ENCODE measurements around the gene SIRT2.

Gene SIRT2

DNA sequence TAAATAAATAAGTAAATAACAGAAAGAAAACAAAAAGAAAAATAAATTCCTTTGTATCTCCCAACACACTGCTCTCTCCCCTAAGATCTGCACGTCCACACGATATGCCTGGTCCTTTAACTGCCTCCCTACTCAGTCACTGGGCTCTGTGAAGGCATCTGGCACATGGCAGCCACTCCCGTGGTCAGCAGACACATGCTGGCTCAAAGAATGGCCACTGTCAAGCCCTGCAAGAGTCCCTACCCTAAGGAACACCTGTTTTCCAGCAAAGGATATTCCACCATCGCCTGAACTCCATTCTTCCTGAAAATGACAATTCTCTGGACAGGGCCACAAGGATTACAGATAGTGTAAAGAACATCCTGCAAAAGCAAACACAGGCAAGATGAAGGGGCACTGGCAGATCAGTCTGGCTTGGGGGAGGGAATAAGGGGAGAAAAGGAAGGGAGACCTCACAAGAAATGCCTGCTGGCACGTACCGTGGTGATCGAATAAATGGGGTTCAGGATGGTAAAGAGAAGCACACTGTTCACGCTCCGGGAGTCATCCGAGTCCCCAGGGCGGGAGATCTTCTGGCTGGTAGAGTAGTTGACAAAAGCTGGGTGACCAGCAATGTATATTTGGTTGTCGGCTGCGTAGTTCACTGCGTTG, 53.9 kb downstream of the SIRT2 start:
- no peak for DNase-seq (ENCODE audit: low read depth in 2 of 2)

DNA sequence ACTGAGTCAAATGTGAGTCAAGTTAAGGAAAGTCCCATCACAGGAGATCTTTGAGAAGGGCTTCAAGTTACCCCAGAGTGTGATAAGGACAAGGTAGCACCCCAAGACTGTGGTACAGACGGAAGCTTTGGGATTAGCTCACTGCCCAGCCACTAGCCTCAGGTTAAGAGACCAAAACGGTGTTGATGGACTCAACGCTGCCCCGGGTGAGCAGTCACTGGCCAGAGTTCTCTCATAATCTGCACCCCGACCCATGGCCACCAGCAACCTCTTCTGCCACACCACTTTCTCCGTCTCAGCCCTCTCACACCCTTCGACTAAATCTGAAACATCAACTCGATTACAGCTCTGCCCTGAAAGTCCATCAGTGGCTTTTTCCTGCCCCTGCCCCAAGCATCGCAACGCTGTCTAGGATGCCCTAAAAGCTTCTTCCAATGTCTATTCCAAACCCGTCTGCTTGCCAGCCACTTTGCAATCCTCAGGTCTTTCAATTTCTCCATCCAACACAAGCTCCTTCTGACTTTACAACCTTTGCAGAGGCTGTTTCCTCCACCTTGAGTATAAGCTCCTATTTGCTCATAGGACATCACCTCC, 55.2 kb downstream of the SIRT2 start:
- no peak for DNase-seq (ENCODE audit: low read depth in 2 of 2)

DNA sequence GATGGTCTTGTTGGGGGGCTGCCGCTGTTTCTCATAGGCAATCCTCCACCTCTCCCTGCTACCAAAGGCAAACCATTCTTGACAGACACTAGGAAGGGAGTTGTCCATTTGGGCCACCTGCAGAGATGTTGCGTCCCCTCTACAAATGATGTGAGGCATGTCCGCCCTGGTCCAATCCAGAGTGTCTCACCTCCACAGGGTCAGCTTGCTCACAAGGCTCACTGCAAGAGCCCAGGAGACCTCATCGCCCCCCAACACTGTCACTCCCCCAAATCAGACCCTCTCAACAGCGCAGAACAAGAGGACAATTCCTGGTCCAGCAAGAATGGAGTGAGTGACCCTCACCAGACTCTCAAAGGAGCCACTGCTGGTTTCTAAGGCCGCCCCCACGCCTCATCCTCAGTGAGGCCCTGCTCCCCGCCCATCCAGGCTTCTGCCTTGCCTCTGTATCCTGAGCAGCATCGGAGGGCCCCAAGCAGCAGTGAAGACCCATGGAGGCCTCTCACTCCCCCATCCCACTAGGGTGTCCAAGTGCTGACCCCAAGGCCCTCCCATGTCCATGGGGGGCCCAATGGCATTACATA, 56.2 kb downstream of the SIRT2 start:
- no peak for DNase-seq (ENCODE audit: low read depth in 2 of 2)

DNA sequence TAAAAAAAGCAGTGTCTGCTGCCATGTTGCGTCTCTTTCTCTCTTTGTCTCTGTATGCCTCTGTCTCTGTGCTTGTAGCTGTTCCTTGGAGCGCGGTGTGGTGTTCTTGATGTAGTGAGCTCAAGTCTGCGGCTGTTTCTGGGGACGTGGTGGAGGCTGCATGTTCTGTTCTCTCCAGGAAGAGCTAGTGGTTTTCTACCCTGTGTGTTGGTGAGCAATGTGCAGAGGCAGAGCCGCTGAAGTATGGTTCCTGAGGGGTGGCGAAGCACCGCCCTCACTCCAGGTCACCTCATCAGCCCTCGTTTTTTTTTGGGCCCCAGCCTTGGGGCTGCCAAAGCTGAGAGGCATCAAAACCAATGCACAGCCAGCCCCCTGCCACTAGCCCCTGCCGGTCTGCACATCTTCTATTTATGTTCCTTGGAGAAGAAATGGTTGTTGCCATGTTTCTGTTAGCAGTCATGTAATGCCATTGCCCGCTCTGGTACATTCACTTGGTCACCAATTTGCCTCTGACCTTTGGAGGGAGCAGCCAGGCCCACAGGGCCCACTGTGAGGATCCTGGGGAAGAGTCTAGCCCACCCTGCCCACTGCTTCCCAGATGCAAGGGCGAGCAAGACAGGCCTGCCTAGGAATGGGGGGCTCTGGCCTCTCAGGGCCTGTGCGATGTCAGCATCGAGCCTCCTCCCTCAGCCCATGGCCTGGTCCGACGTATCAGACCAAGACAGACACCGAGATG, 56.8 kb downstream of the SIRT2 start:
- DNase-seq (ENCODE audit: low read depth in 2 of 2): peak in 1 of 2 donors; percentile 41

DNA sequence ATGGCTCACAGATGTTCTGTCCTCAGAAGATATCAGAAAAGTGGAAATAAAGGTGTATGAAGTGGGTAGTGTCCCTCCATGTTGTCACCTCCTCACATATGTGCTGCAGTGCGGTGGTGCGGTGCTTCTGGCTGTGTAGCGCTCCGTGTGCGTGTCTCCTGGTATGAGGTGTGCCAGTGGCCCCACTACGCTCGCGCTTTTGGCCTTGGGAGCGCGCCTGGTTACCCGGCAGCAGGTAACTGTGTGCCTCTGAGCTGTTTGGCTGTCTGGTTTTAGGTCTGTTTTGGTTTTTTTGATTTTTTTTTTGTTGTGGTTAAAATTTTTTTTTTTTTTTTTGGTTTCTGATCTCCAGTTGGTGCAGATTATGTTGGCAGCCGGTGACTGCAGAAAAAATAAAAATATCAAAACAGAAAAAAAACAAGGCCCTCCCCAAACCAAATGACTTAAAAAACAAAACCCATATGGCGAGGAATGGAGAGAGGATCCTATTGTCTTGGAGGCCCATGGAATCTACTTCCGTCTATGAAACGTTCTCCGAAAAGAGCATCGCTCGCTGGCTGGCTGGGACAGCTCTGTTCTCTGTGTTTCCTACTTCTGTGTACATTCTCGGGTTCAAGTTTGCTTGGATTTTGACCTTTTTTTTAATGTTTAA, 57.5 kb downstream of the SIRT2 start:
- DNase-seq (ENCODE audit: low read depth in 2 of 2): no peak

DNA sequence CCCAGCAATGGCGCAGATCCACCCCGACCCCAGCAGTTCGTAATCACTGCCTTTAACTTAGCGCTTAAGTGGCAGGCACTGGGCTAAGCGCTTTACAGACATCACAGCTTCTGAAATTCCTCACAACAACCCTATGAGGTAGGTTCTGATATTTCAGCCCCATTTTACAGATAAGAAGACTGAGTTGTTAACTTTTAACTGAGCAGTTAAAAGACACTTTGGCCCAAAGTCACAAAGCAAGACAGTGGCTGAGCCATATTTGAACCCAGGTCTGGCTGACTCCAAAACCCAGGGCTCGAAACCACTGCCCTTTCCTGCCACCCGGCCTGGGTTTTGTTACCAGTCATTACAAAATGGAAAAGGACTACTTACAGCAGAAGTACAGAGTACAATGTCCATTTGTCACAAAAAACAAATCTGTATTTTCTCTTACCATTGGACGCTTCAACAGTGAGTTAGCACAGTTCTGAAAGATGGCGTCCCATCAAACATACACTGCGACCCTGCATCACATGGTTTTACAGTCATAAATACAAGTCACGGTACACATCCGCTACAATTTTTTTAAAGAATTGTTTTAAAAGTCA, 58.1 kb downstream of the SIRT2 start:
- no peak for DNase-seq (ENCODE audit: low read depth in 2 of 2)

DNA sequence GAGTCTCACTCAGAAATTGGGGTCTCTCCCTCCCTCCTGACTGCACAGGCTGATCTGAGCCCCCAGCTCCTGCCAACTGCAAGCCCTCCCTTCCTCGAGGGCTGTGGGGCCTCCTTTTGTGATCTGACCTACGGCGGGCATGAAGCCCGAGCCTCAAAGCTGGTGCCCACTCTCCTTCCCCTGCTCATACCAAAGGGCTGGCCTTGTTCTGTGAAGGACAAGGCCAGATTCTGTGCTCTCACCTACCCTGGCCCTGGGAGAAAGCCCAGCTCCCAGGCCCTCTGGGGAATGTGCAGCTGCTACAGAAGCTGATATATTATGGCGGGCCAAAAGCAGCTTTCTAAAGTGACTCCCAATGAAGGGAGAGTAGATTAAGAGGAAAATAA, 58.8 kb downstream of the SIRT2 start:
- no peak for DNase-seq (ENCODE audit: low read depth in 2 of 2)

DNA sequence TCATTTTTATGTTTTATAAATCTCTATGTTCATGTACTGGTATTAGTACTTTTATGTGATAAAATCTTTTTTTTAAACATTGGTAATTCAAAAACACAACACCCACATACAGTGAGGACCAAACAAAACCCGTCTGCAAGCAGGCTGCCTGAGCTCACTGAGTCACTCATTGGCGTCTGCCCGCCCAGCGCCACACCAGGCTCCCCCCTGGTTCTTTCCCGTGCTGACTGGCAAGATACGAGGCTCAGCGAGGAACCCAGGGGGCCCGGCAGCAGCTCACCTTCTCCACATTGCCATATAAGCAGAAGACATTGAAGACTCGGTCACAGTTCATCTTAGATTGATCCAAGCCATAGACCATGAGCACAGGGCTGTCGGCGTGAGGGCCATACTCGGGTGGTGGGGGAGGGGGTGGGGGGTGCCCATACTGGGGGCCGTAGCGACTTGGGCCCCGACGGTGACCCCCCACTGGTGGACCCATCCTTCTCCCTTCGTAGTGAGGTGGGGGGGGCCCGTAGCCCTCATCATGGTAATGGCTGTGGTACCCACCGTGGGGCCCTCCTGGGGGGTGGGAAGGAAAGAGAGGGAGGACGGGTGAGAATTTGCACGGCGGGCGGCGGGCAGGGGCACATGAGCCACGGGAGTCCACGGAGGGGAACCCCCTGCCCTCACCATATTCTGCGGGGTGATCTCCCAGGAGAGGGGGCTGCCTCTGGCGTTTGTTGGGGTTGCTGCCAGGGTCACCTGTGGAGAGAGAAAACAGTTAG, 59.4 kb downstream of the SIRT2 start:
- no peak for DNase-seq (ENCODE audit: low read depth in 2 of 2)

DNA sequence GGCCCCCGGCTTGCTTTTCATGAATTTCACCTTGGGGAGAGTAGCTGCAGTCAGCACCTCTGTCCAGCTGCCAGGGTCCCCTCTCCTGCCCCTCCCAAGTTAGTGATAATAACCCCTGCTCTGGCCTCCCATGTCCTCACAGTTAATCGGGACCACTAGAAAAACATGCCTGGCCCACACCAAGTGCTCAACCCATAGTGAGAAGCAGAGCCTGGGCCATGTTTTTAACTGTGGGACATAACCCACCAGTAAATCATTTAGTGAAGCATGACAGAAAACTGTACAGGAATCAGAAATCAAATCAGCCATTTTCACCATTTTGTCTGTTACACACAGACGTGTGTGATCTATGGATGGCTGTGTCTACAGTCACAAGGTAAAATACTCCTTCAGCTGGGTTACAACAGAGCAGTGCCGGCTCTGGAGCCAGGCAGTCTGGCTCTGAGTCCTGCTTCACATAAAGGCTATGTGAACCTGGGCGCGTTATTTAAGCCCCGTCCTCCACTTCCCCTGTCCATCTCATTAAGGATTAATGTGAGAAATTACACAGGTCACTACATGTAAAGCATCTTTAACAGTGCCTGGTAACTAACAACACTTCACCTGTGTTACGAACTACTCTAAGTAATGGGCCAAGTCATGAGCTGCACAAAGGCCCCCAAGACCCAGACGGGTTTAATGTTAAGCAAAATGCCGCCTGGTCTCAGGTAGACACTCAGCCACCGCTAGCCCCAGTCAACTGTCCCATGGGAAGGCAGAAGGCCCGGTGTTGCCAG, 60.2 kb downstream of the SIRT2 start:
- DNase-seq (ENCODE audit: low read depth in 2 of 2): no peak

DNA sequence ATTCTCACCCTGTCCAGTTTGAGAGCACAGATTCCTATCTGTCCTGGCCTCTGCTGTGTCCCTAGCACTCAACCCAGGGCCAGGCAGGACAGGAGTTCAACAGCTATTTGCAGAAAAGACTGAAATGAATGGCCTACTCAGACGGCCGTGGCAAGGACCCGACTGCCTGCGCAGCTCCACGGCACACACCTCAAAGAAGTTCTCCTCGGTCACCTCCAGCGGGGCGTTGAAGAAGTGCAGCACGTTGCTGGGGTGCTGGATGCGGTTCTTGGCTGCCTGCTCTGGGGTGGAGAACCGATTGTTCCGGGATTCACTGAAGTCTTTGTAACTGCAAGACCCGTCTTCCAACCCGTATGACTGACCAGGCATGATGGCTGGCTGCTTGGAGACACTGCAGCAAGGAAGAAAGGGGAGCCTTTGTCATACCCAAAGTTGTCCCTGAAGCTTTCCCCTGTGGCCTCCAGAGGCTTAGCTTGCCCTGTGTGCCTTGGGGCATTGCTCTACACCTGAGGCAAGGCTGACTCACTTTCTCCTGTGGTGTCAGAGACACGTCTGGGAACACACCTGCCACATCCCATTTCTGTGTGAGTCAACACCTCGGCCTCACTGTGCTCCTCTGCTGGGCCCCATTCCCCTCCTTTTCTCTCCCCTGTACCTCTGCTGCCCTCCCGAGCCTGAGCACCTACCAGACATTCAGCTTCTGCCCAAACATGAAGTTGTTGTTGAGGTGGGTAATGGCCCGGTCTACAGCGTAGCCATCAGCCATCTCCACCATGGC, 61.0 kb downstream of the SIRT2 start:
- DNase-seq (ENCODE audit: low read depth in 2 of 2): peak; percentile 39 to 51

DNA sequence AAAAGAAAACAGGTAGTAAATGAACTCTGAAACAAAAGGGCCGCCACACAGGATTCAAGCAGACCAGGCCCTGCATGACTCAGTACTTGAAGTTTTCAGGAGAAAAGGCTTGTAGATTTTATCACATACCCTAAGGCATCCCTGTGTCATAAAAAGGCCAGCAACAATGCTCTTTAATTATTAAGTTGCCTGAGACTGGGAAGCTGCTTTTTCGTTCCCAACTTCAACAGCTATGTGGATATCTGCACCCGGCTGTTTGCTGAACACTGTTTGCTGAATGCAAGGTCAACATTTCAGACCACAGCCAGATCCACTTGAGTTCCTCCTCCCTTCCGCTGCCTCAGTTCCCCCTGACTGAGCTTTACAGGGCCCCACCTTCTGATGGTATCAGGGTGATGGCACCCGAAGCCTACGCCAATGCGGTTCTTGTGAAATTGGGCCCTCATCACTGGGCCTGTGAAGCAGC, 61.7 kb downstream of the SIRT2 start:
- DNase-seq (ENCODE audit: low read depth in 2 of 2): no peak

DNA sequence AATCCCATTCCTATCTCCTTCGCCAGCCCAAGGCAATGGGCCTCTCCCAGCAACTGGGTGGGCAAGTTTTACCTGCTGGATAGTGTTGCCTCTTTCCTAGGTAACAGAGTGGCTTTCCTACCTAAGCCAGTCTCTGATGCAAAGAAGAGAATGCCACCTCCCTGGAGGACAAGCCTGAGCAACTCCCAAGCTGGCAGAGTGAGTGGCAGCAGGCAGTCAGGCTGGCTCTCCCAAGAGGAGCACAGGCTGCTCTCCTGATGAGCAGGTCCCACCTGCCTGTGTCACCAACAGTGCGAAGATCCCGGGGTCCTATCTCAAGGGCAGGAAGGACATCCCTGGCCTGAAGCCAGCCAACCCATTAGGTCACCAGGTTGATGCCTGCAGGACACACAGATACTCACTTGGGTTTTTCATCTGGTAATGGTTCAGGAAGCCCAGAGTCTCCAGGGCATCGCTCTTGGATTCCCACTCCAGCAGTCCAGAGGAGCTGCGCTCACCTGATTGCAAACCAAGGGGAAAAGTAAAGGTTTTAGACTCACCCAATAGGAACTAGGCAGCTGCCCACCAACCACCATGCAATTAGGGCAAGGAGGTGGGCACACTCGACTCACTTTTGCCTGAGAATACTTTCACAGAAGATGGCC, 62.3 kb downstream of the SIRT2 start:
- no peak for DNase-seq (ENCODE audit: low read depth in 2 of 2)

DNA sequence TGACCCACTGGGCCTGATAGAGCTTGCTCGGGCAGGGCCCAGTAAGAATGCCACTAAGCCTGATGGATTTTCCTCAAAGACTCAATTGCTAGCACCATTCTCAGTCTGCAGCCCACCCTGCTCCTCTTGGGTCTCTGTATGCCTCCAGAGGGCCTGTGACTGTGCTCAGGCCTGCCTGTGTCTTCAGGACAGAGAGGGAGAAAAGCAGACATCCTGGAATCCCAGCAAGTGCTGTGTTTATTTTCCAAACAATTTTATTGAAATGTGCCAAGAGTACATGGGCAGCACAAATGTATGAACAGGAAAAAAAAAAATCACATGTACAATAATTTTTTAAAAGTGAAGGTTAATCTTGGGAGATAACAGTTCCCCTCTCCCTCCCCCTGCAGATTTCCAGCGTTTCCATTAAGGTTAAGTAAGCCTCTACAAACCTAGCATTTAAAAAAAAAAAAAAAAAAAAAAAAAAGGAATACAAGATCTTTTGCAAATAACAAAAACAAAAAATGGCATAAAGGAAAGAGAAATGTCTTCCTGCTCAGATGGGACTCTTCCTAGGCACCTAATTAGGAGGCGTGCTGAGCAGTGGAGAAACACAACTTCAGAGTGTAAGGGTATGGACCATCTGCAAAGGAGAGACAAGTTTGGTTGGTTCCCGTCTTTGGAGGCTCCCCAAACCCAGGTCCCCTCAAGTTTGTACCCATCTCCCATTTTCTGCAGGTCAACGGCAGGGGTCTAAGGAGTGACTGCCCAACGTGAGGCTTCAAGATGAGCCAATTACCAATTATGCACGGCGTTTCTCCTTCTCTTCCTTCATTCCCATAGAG, 63.0 kb downstream of the SIRT2 start:
- no peak for DNase-seq (ENCODE audit: low read depth in 2 of 2)

DNA sequence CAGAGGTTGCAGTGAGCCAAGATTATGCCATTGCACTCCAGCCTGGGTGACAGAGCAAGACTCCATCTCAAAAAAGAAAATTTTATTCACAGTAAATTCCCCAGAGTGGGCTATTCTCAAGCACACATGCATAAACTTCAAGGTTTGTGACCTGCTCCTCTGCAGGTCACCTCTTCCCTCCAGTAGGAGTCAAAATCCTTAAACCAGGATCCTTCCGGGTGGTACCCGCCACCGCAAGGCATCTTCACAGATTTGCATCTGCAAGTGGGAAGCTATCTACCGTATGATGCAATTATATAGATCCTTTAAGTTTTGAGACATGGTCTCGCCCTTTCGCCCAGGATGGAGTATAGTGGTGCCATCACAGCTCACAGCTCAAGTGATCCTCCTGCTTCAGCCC, 64.8 kb downstream of the SIRT2 start:
- DNase-seq (ENCODE audit: low read depth in 2 of 2): no peak

DNA sequence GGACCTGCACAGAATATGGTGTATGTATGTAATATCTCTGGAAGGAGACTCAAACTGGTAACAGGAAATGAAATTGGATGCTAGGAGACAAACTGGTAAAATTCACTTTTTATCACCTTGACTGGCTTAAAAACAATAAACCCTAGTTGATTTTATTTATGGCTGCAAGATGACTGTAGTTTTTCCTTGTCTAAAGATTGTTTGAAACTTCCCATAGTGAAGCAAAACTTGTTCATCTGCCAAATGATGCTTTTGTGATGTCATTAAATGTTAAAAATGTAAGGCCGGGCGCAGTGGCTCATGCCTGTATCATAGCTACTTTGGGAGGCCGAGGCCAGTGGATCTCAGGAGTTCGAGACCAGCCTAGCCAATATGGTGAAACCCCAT, 65.3 kb downstream of the SIRT2 start:
- DNase-seq (ENCODE audit: low read depth in 2 of 2): no peak

DNA sequence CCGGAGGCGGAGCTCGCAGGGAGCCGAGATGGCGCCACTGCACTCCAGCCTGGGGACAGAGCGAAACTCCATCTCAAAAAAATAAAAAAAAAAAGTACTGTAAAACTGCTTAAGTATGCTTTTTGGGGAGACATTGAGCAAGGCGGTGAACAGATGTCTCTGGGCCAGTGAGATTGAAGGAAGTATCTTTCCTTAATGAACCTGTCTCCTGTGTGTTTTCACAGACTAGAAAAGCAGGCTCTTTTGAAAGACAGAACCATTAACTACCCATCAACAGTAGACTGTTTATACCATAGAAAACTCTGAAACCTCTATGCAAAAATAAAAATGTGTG, 66.4 kb downstream of the SIRT2 start:
- DNase-seq (ENCODE audit: low read depth in 2 of 2): no peak

DNA sequence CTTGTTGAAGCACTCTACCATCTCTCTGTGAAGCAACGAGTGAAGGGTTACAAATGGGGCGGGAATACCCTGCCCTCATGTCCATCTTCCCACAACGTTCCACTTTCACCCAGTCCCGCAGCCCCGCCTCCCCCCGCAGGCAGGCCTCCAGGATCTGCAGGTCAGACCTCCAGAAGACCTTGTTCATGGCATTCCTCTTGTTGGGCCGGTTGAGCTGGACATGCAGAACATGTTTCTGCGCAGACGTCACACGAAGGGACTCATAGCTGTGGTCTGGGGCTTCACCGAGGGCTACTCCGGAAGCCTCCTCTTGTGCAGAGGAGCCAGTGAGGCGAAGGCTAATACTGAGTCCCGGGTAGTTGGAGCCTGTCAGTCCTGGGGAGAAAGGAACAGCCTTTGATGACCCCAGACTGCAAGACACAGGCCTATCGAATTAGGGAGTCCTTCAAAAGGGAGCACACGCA, 68.2 kb downstream of the SIRT2 start:
- DNase-seq (ENCODE audit: low read depth in 2 of 2): no peak

DNA sequence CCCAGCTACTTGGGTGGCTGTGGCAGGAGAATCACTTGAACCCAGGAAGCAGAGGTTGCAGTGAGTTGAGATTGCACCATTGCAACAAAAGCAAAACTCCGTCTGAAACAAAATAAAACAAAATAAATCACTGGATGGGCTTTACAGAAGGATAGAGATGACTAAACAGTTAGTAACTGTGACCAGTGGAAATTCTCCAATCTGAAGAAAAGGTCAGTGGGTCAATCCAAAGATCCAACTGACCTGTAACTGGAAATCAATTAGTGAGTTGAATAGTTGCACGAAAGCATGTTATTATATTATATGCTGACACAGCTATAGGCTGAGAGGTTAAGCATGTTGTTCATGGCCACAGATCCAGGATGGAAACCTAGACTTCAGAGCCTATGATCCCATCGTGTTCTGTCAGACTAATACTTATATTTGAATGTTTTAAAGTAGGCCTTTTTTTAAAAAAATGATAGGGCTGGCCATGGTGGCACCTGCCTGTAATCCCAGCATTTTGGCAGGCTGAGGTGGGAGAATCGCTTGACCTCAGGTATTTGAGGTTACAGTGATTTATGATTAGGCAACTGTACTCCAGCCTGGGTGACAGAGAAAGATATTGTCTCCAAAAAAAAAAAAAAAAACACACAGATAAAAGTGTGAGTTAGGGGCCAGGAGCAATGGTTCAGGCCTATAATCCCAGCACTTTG, 69.2 kb downstream of the SIRT2 start:
- no peak for DNase-seq (ENCODE audit: low read depth in 2 of 2)
